Measurements from ENCODE around the gene CHRNA3.
A peak's percentile ranks its signal among the peaks of the same experiment; 100 is the strongest.
"Not testable (repeated sequence)": the region's sequence is repeated elsewhere in the genome, so short reads cannot be mapped to it uniquely, and the experiment has no call there.

The CHRNA3 gene

DNA sequence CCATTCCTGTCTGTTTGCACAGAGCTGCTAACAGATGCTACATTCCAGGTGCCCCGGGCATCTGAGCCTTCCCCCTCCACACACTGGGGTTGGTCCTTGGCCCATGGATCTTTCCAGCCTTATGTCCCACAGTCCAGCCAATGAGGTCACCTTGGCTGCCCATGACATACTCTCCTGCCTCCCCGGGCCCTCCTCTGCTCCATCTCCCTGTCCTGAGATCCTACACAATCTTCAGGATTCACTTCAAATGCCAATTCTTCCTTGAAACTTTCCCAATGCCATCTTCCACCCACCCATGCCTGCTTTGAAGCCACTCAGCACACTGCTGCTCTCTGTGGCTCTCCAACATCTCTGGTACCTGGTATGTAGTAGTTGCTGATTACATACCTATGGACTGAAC, 4.3 kb downstream of the CHRNA3 start:
- no peak for DNase-seq

- no peak for DNase-seq
Observed at GRCh38 chr15:78615151-78615589, 5.6 kb downstream of the CHRNA3 start.

DNA sequence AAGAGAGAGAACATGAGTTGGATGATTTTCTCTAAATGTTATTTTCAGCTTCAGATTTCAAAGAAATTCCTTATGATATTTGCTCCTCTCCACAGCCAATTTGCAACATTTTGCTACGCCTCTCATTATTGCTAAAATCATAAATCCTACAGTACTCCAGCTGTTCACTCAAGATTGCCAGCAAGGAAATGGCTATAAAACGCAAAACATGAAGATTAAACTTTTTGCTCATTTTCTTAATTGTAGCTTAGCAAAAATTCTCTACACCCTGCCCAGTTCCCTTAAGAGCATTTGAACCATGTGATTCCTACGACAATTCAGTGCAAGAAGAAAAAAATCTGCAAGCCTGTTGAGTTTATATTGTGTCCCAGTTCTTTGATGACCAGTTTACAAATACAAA, 6.8 kb downstream of the CHRNA3 start:
- no peak for DNase-seq

DNA sequence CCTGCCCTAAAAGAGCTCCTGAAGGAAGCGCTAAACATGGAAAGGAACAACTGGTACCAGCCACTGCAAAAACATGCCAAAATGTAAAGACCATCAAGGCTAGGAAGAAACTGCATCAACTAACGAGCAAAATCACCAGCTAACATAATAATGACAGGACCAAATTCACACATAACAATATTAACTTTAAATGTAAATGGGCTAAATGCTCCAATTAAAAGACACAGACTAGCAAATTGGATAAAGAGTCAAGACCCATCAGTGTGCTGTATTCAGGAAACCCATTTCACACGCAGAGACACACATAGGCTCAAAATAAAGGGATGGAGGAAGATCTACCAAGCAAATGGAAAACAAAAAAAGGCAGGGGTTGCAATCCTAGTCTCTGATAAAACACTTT, 11.2 kb downstream of the CHRNA3 start:
- not testable (repeated sequence) for DNase-seq

DNA sequence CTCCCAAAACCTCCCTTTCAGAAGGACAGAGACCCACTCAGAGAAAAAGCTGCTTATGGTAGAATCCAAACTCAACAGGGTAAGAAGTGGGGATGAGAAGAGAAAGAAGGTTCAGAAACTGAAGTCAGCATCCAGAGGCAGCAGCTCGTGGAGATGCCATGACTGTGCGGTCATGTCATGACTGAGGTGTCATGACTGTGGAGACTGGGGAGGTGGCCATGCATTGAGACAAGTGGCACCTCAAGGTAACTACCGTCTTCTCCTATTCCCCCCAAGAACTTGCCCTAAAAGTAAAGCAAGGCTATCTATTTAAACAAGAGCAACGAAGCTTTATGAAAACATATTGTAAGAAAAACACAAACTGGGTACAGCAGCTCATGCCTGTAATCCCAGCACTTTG, 15.1 kb downstream of the CHRNA3 start:
- no peak for DNase-seq

GRCh38 chr15:78605201-78605600, 15.6 kb downstream of the CHRNA3 start:
- DNase-seq: no peak

- DNase-seq: no peak
Observed at GRCh38 chr15:78604420-78604819, 16.4 kb downstream of the CHRNA3 start.

- no peak for DNase-seq
Observed at GRCh38 chr15:78603467-78603866, 17.3 kb downstream of the CHRNA3 start.

GRCh38 chr15:78599189-78599588, 21.6 kb downstream of the CHRNA3 start:
- DNase-seq: no peak

- DNase-seq: no peak
Observed at GRCh38 chr15:78598348-78598747, 22.4 kb downstream of the CHRNA3 start.

DNA sequence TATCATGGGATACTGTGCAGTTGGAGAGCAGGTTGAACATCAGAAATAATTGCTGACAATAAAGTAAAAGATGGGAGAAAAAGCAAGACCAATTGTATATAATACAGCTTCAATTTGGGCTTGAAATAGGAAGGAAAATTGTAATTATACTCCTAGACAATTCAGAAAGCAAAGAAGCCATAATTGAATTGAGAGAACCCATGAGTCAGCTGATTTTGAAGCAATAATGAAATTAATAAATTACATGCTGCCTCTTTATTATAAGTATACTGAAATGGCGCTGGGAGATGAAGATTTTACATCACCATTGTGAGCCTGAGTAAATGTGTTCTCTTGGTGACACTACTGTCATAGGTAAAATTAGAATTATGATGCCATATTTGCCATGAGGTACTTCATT, 23.2 kb downstream of the CHRNA3 start:
- DNase-seq: no peak

GRCh38 chr15:78574944-78575343, 45.9 kb downstream of the CHRNA3 start:
- DNase-seq: no peak

DNA sequence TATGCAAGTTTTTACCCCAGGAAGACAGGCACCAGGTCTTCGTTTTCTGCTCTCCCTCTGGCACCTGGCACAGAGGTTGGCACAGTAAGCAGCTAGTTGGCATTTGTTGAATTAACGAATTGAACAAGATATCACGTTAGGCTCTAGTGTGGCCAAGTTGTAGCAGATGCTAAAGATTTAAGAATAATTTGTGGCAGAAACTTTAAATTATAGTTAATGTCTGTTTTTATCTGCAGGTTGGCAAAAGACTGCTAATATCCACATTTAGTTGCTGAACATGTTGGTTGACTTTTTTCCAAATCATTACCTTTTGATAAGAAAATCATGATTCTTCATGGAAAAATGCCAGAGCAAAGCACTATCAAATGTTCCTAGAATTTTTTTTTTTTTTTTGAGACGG, 47.4 kb downstream of the CHRNA3 start:
- no peak for DNase-seq

GRCh38 chr15:78571382-78571781, 49.4 kb downstream of the CHRNA3 start:
- DNase-seq: no peak

- no peak for DNase-seq
Observed at GRCh38 chr15:78570710-78571109, 50.1 kb downstream of the CHRNA3 start.

GRCh38 chr15:78567531-78567930, 53.3 kb downstream of the CHRNA3 start:
- DNase-seq: no peak

DNA sequence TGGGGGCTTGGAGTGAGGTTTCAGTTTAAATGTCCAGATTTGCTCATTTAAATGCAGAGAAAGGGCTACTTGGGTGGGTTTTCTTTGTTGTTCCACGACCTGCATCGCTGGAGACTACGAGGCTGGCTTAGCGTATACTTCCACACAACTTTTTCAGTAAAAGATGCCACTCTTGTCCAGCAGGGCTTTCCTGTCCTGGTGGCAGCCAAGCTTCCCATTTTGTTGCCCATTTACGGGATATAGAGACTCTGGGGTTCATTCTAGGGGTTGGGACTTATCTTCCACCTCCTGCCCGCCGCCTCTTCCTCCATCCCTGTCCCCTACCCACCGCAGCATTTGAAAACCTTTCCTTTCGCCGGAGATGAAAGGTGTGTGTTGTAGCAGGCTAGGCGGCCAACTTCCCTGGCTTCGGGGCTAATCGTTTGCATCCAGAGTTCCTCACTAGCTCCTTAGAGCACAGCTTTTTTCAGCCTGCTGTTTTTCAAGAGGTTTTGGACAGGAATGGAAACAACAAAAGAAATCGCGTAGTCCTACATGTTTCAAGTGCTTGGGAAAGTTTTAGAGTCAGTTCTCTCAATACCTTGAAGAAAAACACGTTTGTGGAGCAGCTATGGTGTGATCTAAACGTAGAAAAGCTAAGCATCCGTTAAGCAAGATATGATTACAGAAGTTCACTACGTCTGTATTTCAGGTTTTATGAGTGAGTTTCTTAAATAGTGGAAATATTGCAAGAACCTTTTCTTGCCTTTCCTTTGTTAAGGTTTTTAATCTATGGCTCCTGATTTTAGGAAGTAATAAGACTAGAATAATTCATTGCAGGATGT, 54.6 kb downstream of the CHRNA3 start:
- no peak for DNase-seq

- peak; percentile 88 for DNase-seq
Observed at GRCh38 chr15:78565097-78565950, 55.5 kb downstream of the CHRNA3 start, which contains the start of gene CHRNA5. CHRNA5 (plus strand) TSS chr15:78565520; CDS start chr15:78565720, 200 bp downstream.

DNA sequence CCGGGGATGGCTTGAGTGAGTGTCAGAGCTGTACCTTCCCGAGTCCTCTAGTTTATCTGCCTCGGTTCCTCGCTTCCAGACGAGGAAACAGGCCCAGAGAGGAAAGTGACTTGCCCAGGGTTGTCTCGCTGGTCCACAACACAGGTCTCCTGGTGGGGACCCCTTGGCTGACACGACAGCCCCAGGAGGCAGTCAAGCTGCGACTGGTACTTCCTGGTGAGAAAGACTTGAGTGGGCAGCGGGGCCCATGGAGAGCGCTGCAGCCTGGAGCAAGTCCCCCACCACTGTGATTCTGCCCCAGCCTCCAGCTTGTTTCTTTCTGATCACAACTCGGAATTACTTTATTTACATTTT, 56.1 kb downstream of the CHRNA3 start:
- DNase-seq: no peak

DNA sequence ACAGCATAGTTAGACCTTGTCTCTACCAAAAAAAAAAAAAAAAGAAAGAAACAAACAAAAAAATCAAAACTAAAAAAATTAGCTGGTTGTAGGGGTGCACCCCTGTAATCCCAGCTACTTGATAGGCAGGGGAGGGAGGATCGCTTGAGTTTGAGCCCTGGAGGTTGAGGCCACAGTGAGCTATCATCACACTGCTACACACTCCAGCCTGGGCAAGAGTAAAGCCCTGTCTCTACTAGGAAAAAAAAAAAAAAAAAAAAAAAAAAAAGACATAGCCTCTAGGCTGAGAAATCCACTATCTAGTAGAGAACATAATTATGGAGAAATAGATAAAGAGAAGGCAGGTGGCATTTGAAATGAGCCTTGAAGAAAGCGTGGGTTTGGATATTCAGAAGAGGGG, 57.7 kb downstream of the CHRNA3 start:
- DNase-seq: no peak

DNA sequence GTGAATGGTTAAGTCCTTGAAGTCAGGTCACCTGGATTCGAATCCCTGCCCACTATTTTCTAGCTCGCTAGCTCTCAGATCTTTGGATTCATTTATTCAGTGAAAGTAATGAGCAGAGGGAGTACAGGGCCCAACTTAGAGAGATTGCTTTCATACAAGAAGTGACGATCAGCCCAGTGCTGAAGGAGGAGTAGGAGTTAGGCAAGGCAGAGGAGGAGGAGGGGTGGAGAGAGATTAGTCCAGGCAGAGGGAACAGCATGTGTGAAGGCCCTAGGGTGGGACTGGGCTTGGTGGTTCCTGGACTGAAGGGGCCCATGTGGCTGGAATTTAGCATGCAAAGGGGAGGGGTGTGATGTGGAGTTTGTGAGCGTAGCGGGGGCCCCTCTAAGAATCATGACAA, 59.3 kb downstream of the CHRNA3 start:
- DNase-seq: no peak

DNA sequence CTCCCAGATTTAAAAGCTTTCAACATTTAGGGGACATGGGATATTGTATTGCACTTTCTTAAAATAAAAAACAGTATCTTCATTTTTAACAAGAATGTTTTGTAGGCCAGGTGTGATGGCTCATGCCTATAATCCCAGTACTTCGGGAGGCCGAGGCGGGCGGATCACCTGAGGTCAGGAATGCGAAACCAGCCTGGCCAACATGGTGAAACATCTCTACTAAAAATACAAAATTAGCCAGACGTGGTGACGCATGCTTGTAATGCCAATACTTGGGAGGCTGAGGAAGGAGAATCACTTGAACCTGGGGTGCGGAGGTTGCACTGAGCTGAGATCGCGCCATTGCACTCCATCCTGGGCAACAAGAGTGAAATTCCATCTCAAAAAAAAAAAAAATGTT, 60.6 kb downstream of the CHRNA3 start:
- DNase-seq: not testable (repeated sequence)

- no peak for DNase-seq
Observed at GRCh38 chr15:78552597-78552996, 68.2 kb downstream of the CHRNA3 start.

DNA sequence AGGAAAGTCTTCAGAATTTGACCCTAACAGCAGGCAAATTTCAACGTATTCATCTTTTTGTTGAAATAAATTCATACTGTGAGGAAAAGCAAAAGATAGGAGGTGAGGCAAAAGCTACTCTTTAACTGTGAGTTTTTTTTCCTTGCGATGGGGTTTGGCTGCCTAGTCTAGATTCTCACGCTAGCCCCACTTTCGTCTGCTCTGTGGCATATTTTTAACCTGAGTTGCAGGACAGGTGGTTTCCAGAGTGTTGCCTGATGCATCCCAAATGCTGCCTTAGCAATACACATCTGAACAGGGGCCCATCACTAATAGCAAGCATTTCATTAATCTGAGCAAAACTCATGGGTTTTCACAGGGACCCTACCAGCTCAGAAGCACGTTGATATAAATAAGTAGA, 68.9 kb downstream of the CHRNA3 start:
- DNase-seq: no peak

Data from NCI-H510A (cell line).